Kidney (tissue), 14 donors: ENCODE data around the gene KCNQ1. TPM values are rescaled to one million over a fixed set of nuclear protein-coding genes. Genes with fewer than 3 reads are reported as not detected.

ENCODE experiments used
- DNase-seq, 5 donors: peaks; one replicate each; pipeline ENCODE4 v3.0.0-alpha.2; 2013 to 2020
- FAIRE-seq: peaks from 2 replicates; lab custom pipeline; 2012; peaks lifted over from hg19 to GRCh38; lab: Jason Lieb, UNC
- H3K27ac ChIP-seq, 2 donors: one replicate each; pipeline ENCODE4 v1.7.0; 2013; ENCODE audit warnings: low read depth in 2 of 2, low read length in 2 of 2, inconsistent platforms in 1 of 2
- H3K27me3 ChIP-seq: one replicate; pipeline ENCODE4 v1.7.1; 2013; ENCODE audit warnings: low read length, inconsistent platforms; ENCODE audit not compliant: control insufficient read depth, insufficient read depth
- H3K36me3 ChIP-seq, 3 donors: one replicate each; pipeline versions ENCODE4 v1.7.0 to v1.7.1; 2013; ENCODE audit warnings: low read length in 3 of 3, control low read depth in 1 of 3, inconsistent platforms in 1 of 3; ENCODE audit not compliant: insufficient read depth in 3 of 3, control insufficient read depth in 2 of 3
- H3K4me1 ChIP-seq, 3 donors: one replicate each; pipeline versions ENCODE4 v1.7.0 to v1.7.1; 2013; ENCODE audit warnings: low read length in 3 of 3, inconsistent platforms in 1 of 3, low read depth in 1 of 3; ENCODE audit not compliant: control insufficient read depth in 2 of 3, insufficient read depth in 2 of 3
- H3K4me3 ChIP-seq, 3 donors: one replicate each; pipeline versions ENCODE4 v1.7.0 to v1.8.1; 2013; ENCODE audit warnings: low read length in 3 of 3, control low read depth in 1 of 3, inconsistent platforms in 1 of 3
- H3K9ac ChIP-seq, 3 donors: one replicate each; pipeline versions ENCODE4 v1.7.0 to v1.7.1; 2013; ENCODE audit warnings: low read length in 3 of 3, control low read depth in 1 of 3, inconsistent platforms in 1 of 3
- H3K9me3 ChIP-seq, 3 donors: one replicate each; pipeline versions ENCODE4 v1.7.0 to v1.7.1; 2013; ENCODE audit warnings: low read length in 3 of 3, control low read depth in 1 of 3, inconsistent platforms in 1 of 3; ENCODE audit not compliant: control insufficient read depth in 2 of 3, insufficient read depth in 1 of 3
- intact Hi-C: fragments of 100-400 bp; cut with DNase I; formaldehyde crosslinking; loops from one replicate; pipeline ENCODE4 v1.11.1; 2022
- polyA plus RNA-seq: library from polyadenylated mRNA; stranded (reverse); fragments of 350-450 nt; fragmentation: Illumina TruSeq; extraction: RNeasy Lipid Tissue Mini Kit (QIAGEN cat#74804); gene quantifications from one replicate; pipeline ENCODE4 v1.2.3, GENCODE V29; 2014; ENCODE audit warnings: low read depth, low replicate concordance; ENCODE audit not compliant: insufficient read depth
- total RNA-seq: library from RNA; stranded (reverse); fragmentation: NEBNext Ultra II Directional; extraction: Animal tissue kit (Norgen Biotek cat#: 25700); gene quantifications from one replicate; pipeline ENCODE4 v1.2.1, GENCODE V29; 2021
- TF ChIP-seq, protein P1 (sequence below): IDR thresholded peaks from 3 replicates; pipeline ENCODE4 v1.5.1; 2012; ENCODE audit warnings: mild to moderate bottlenecking, moderate library complexity, borderline replicate concordance; ENCODE audit not compliant: insufficient read depth; ENCODE audit errors: extremely low read depth
- donor health status: control.
- donor health status: control.
- donor health status: control.
- donor health status: control.
- donor health status: control.
- donor health status: DM: yes; HTN: yes; CAD: no.
- donor health status: Normal renal cell carcinoma (clear cell type).

KCNQ1 gene
- total and polyA plus RNA-seq, 2 donors from 2014 or later: 45.5 to 49.4 TPM

DNA sequence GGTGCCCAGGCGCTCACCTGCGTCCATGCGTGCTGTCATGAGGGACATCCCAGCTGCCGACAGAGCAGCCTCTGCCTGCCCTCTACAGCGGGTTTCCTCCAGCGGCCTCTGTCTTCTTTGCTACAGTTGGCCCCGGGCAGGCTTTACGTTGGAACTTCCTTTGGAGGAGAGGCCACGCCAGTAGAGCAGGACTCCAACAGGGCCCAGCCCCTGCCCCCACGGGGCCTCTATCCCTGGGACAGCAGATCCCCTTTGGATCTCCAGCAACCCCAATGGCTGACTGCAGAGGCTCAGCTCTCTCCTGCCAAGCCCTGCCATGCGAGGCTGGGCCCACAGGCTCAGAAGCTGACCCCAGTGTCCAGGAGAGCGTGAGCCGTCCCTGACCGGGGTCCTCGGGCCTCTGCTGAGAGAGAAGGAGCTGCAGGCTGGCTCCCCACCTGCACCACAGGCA is 12.6 kb upstream of the KCNQ1 start:
- Histone ChIP-seq H3K4me3 (no peak overlapping the region), H3K4me1 (no peaks in the 10 kb centered on the region), H3K36me3 (peaks cover 0 to 6% (median 0%) of the 10 kb centered on the region in 3 donors), H3K9ac (no peak overlapping the region), H3K27me3 (no peaks in the 10 kb centered on the region), H3K27ac (no peak overlapping the region), H3K9me3 (no peaks in the 10 kb centered on the region)
- FAIRE-seq (no peak), DNase-seq (peak in 3 of 5 donors; percentile 22 to 54 (median 45))
- TF ChIP-seq, protein P1, sequence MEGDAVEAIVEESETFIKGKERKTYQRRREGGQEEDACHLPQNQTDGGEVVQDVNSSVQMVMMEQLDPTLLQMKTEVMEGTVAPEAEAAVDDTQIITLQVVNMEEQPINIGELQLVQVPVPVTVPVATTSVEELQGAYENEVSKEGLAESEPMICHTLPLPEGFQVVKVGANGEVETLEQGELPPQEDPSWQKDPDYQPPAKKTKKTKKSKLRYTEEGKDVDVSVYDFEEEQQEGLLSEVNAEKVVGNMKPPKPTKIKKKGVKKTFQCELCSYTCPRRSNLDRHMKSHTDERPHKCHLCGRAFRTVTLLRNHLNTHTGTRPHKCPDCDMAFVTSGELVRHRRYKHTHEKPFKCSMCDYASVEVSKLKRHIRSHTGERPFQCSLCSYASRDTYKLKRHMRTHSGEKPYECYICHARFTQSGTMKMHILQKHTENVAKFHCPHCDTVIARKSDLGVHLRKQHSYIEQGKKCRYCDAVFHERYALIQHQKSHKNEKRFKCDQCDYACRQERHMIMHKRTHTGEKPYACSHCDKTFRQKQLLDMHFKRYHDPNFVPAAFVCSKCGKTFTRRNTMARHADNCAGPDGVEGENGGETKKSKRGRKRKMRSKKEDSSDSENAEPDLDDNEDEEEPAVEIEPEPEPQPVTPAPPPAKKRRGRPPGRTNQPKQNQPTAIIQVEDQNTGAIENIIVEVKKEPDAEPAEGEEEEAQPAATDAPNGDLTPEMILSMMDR: no peak
- intact Hi-C loops: no loop called here

DNA sequence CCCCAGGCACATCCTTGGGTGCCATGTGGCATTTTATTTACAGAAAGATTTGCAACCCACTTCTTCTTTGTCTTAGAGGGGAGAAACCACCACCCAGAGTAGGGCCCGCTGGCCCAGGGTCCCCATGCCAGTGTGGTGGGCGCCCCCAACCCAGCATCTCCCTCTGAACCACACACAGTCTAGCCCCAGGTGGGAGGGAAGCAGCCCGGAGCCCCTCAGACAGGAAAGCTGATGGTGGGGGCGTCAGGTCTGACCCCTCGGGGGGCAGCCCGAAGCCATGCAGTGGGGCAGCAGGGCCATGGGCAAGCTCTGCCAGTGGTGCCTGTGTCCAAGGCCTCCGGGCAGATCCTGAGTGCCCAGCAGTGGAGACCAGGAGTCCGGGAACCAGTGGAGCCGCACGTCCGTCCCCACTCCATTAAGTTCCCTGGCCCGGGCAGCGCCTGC is 12.2 kb upstream of the KCNQ1 start:
- H3K36me3 ChIP-seq: peaks cover 0 to 6% (median 0%) of the 10 kb centered on the region in 3 donors
- H3K9ac ChIP-seq: no peak overlapping the region
- TF ChIP-seq, protein P1: no peak
- no peaks in the 10 kb centered on the region for H3K4me1 ChIP-seq
- DNase-seq (peak in 1 of 5 donors; percentile 67), FAIRE-seq (no peak)
- no peak overlapping the region for H3K27ac ChIP-seq
- no peaks in the 10 kb centered on the region for H3K9me3 ChIP-seq
- no peaks in the 10 kb centered on the region for H3K27me3 ChIP-seq
- intact Hi-C loops: no loop called here
- no peak overlapping the region for H3K4me3 ChIP-seq

DNA sequence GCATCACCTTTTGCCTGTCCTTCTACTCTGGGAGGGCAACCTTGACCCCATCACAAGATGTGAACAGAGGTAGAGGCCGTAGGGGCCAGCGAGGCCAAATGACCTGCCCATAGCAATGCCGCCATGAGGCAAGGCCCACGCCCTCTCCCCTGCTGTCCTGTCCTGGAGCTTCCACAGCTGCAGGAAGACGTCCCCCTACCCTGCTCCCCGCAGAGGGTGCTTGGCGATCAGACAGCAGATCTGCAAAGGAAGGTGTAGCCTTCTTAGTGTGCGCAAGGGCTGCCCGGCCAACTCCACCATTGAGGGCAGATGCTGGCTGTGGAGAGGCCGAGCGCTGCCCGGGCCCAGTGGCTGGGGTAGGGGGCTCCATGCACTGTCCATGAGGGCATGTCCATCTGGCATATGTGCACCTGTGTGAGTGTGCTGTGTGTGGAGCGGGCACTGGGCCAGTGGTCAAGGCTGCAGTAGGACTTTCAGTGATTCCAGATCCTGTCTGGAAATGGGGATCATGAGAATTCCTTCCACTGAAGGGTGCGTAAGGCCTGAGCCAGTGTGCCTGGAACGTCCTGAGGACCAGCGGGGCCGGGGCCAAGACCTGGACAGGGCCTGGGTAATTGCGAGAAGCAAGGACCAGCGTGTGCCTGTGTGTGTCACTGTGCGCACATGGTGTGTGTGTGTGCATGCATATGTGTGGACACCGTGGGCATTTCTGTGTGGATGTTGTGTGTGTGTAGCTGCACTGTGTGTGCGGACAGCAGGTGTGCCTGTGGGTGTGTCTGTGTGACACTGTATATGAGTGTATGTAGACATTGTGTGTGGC is 11.5 kb upstream of the KCNQ1 start:
- no peak overlapping the region for H3K9ac ChIP-seq
- no peaks in the 10 kb centered on the region for H3K4me1 ChIP-seq
- H3K27ac ChIP-seq: no peak overlapping the region
- peak in 1 of 5 donors; percentile 45 for DNase-seq
- H3K36me3 ChIP-seq: peaks cover 0 to 6% (median 0%) of the 10 kb centered on the region in 3 donors
- no peak overlapping the region for H3K4me3 ChIP-seq
- TF ChIP-seq, protein P1: no peak
- intact Hi-C loops: no loop called here
- FAIRE-seq: no peak
- H3K27me3 ChIP-seq: no peaks in the 10 kb centered on the region
- no peaks in the 10 kb centered on the region for H3K9me3 ChIP-seq
